GM21515 (cell line): ENCODE results near the gene PDPK1.
"Not testable (repeated sequence)": the region's sequence is repeated elsewhere in the genome, so short reads cannot be mapped to it uniquely, and the experiment has no call there.

Source experiments
- ATAC-seq: cut with Tn5 transposase; IDR thresholded peaks from one replicate; pipeline ENCODE4 v1.9.1; 2021; ENCODE audit not compliant: unreplicated experiment

Gene PDPK1

GRCh38 chr16:2539845-2540458 lies 2.1 kb downstream of the PDPK1 start:
- ATAC-seq: not testable (repeated sequence)

- ATAC-seq: not testable (repeated sequence)
Observed at GRCh38 chr16:2540912-2541311, 3.1 kb downstream of the PDPK1 start.

- ATAC-seq: not testable (repeated sequence)
Observed at GRCh38 chr16:2541409-2541808, 3.6 kb downstream of the PDPK1 start.

GRCh38 chr16:2543771-2544170 lies 6.0 kb downstream of the PDPK1 start:
- ATAC-seq: not testable (repeated sequence)

- not testable (repeated sequence) for ATAC-seq
Observed at GRCh38 chr16:2550283-2550878, 12.6 kb downstream of the PDPK1 start.

- not testable (repeated sequence) for ATAC-seq
Observed at GRCh38 chr16:2551420-2551889, 13.6 kb downstream of the PDPK1 start.

GRCh38 chr16:2554709-2555425 lies 17.0 kb downstream of the PDPK1 start:
- ATAC-seq: not testable (repeated sequence)

GRCh38 chr16:2557150-2557549 lies 19.3 kb downstream of the PDPK1 start:
- not testable (repeated sequence) for ATAC-seq

GRCh38 chr16:2560131-2560797 lies 22.4 kb downstream of the PDPK1 start:
- not testable (repeated sequence) for ATAC-seq

- not testable (repeated sequence) for ATAC-seq
Observed at GRCh38 chr16:2560798-2561133, 22.9 kb downstream of the PDPK1 start.

GRCh38 chr16:2567506-2567905 lies 29.7 kb downstream of the PDPK1 start:
- not testable (repeated sequence) for ATAC-seq

GRCh38 chr16:2568573-2568972 lies 30.8 kb downstream of the PDPK1 start:
- not testable (repeated sequence) for ATAC-seq

- not testable (repeated sequence) for ATAC-seq
Observed at GRCh38 chr16:2572704-2573103, 34.9 kb downstream of the PDPK1 start.

- not testable (repeated sequence) for ATAC-seq
Observed at GRCh38 chr16:2575839-2576238, 38.0 kb downstream of the PDPK1 start.

GRCh38 chr16:2577044-2577443 lies 39.2 kb downstream of the PDPK1 start:
- not testable (repeated sequence) for ATAC-seq

- not testable (repeated sequence) for ATAC-seq
Observed at GRCh38 chr16:2578905-2579304, 41.1 kb downstream of the PDPK1 start.

GRCh38 chr16:2580143-2580542 lies 42.3 kb downstream of the PDPK1 start:
- ATAC-seq: not testable (repeated sequence)

- ATAC-seq: not testable (repeated sequence)
Observed at GRCh38 chr16:2580818-2581217, 43.0 kb downstream of the PDPK1 start.

- ATAC-seq: no peak
Observed at GRCh38 chr16:2584729-2585650, 47.2 kb downstream of the PDPK1 start.

- no peak for ATAC-seq
Observed at GRCh38 chr16:2585651-2586081, 47.8 kb downstream of the PDPK1 start.
